Measurements from ENCODE around the gene TLX2. TPM values are rescaled to one million over a fixed set of nuclear protein-coding genes. Genes with fewer than 3 reads are reported as not detected.

The TLX2 gene
- total RNA-seq, 1 experiment from 2014 or later = 3.1 TPM

- no peak for DNase-seq
- no TSS peak for BruUV-seq (replicated peaks)
- TF ChIP-seq EZH2 (IDR thresholded peaks at IDR 0.05; ENCODE audit: low read length, unreplicated experiment) (no peak), EZH2phosphoT487 (IDR thresholded peaks at IDR 0.05; ENCODE audit: borderline replicate concordance, low read length) (no peak), CTCF (conservative IDR thresholded peaks at IDR 0.05; ENCODE audit: low read depth, low read length) (no peak)
- Histone ChIP-seq H3K4me3 (ENCODE audit: low read length) (no peak overlapping the region), H2AFZ (ENCODE audit: low read length) (no peak overlapping the region), H4K20me1 (ENCODE audit: low read length) (no peaks in the 10 kb centered on the region), H3K36me3 (ENCODE audit: low read depth, low read length) (no peaks in the 10 kb centered on the region), H3F3A (ENCODE audit: low read length, unreplicated experiment) (no peaks in the 10 kb centered on the region), H3K9ac (ENCODE audit: low read length) (no peak overlapping the region), H3K9me2 (replicated peaks; ENCODE audit: low read length) (no peaks in the 10 kb centered on the region), H3K9me3 (ENCODE audit: low read length) (no peaks in the 10 kb centered on the region), H3K79me2 (ENCODE audit: low read length) (no peaks in the 10 kb centered on the region), H3K4me2 (ENCODE audit: low read length) (no peak overlapping the region), H3K27me3 (ENCODE audit: low read length) (no peaks in the 10 kb centered on the region), H3K27ac (ENCODE audit: low read length) (no peak overlapping the region), H3K4me1 (ENCODE audit: insufficient read depth, low read length) (no peaks in the 10 kb centered on the region)
- POLR2A ChIA-PET (ENCODE audit: unreplicated experiment) = no interaction called here
- no peak for ATAC-seq
- CTCF ChIA-PET = no interaction called here
- intact Hi-C loops (cut with micrococcal nuclease) = no loop called here
Observed at GRCh38 chr2:74538881-74539339, 24.7 kb downstream of the TLX2 start.

- Histone ChIP-seq H2AFZ (ENCODE audit: low read length) (no peak overlapping the region), H3K9me3 (ENCODE audit: low read length) (no peaks in the 10 kb centered on the region), H3K36me3 (ENCODE audit: low read depth, low read length) (no peaks in the 10 kb centered on the region), H4K20me1 (ENCODE audit: low read length) (no peaks in the 10 kb centered on the region), H3K4me2 (ENCODE audit: low read length) (no peak overlapping the region), H3K4me3 (ENCODE audit: low read length) (no peak overlapping the region), H3K79me2 (ENCODE audit: low read length) (no peaks in the 10 kb centered on the region), H3F3A (ENCODE audit: low read length, unreplicated experiment) (no peaks in the 10 kb centered on the region), H3K9ac (ENCODE audit: low read length) (no peak overlapping the region), H3K9me2 (replicated peaks; ENCODE audit: low read length) (no peaks in the 10 kb centered on the region), H3K27ac (ENCODE audit: low read length) (no peak overlapping the region), H3K4me1 (ENCODE audit: insufficient read depth, low read length) (no peaks in the 10 kb centered on the region), H3K27me3 (ENCODE audit: low read length) (no peaks in the 10 kb centered on the region)
- DNase-seq (no peak), ATAC-seq (no peak)
- ChIA-PET CTCF (no interaction called here), POLR2A (ENCODE audit: unreplicated experiment) (no interaction called here)
- TF ChIP-seq CTCF (conservative IDR thresholded peaks at IDR 0.05; ENCODE audit: low read depth, low read length) (no peak), EZH2 (IDR thresholded peaks at IDR 0.05; ENCODE audit: low read length, unreplicated experiment) (no peak), EZH2phosphoT487 (IDR thresholded peaks at IDR 0.05; ENCODE audit: borderline replicate concordance, low read length) (no peak)
- no TSS peak for BruUV-seq (replicated peaks)
- intact Hi-C loops (cut with micrococcal nuclease) = no loop called here
Observed at GRCh38 chr2:74540291-74540690, 26.0 kb downstream of the TLX2 start.

- no peaks in the 10 kb centered on the region for H3K27me3 ChIP-seq (ENCODE audit: low read length)
- H3K9me2 ChIP-seq (replicated peaks; ENCODE audit: low read length) = no peaks in the 10 kb centered on the region
- H3K4me2 ChIP-seq (ENCODE audit: low read length) = no peak overlapping the region
- H3K36me3 ChIP-seq (ENCODE audit: low read depth, low read length) = no peaks in the 10 kb centered on the region
- H2AFZ ChIP-seq (ENCODE audit: low read length) = no peak overlapping the region
- no peak for DNase-seq
- no peaks in the 10 kb centered on the region for H3K4me1 ChIP-seq (ENCODE audit: insufficient read depth, low read length)
- no peak overlapping the region for H3K4me3 ChIP-seq (ENCODE audit: low read length)
- ChIA-PET CTCF (no interaction called here), POLR2A (ENCODE audit: unreplicated experiment) (no interaction called here)
- no TSS peak for BruUV-seq (replicated peaks)
- no peak for ATAC-seq
- H3K79me2 ChIP-seq (ENCODE audit: low read length) = no peaks in the 10 kb centered on the region
- no peaks in the 10 kb centered on the region for H3K9me3 ChIP-seq (ENCODE audit: low read length)
- no peak overlapping the region for H3K27ac ChIP-seq (ENCODE audit: low read length)
- no peak overlapping the region for H3K9ac ChIP-seq (ENCODE audit: low read length)
- TF ChIP-seq EZH2 (IDR thresholded peaks at IDR 0.05; ENCODE audit: low read length, unreplicated experiment) (no peak), CTCF (conservative IDR thresholded peaks at IDR 0.05; ENCODE audit: low read depth, low read length) (no peak), EZH2phosphoT487 (IDR thresholded peaks at IDR 0.05; ENCODE audit: borderline replicate concordance, low read length) (no peak)
- intact Hi-C loops (cut with micrococcal nuclease) = no loop called here
- H3F3A ChIP-seq (ENCODE audit: low read length, unreplicated experiment) = no peaks in the 10 kb centered on the region
- no peaks in the 10 kb centered on the region for H4K20me1 ChIP-seq (ENCODE audit: low read length)
Observed at GRCh38 chr2:74542978-74543377, 28.7 kb downstream of the TLX2 start.
